Measurements from ENCODE around the gene NOPCHAP1. TPM values are rescaled to one million over a fixed set of nuclear protein-coding genes. Genes with fewer than 3 reads are reported as not detected.

NOPCHAP1 gene
- total RNA-seq, 1 experiment from 2014 or later, result 49.3 TPM

GRCh38 chr12:104994336-104994735 is 8.2 kb downstream of the NOPCHAP1 start:
- Histone ChIP-seq H3K27ac (ENCODE audit: insufficient read length, low read depth, low read length) (no peak overlapping the region), H3K14ac (ENCODE audit: insufficient read depth, low read length) (no peak overlapping the region), H3K9me3 (ENCODE audit: control insufficient read depth, low read depth, low read length) (no peaks in the 10 kb centered on the region), H2BK12ac (ENCODE audit: insufficient read length, low read depth, low read length) (no peak overlapping the region), H2AK5ac (ENCODE audit: insufficient read length, low read length) (no peak overlapping the region), H2BK120ac (ENCODE audit: low read depth, low read length, poor library complexity, severe bottlenecking) (no peak overlapping the region), H3T11ph (ENCODE audit: low read length) (no peak overlapping the region), H3K4ac (ENCODE audit: low read depth, low read length) (no peak overlapping the region), H3K4me1 (ENCODE audit: insufficient read depth, low read length) (no peaks in the 10 kb centered on the region), H4K91ac (ENCODE audit: insufficient read length, low read depth, low read length) (no peak overlapping the region), H2BK5ac (ENCODE audit: insufficient read length, low read length) (no peak overlapping the region), H2AFZ (ENCODE audit: low read length) (no peak overlapping the region), H3K23me2 (ENCODE audit: insufficient read length, low read depth, low read length, poor library complexity, severe bottlenecking) (no peaks in the 10 kb centered on the region), H3K18ac (ENCODE audit: insufficient read length, low read depth, low read length) (no peak overlapping the region), H3K56ac (ENCODE audit: insufficient read length, low read depth, low read length) (no peak overlapping the region), H3K4me2 (ENCODE audit: insufficient read depth, insufficient read length, low read length) (no peak overlapping the region), H3K27me3 (ENCODE audit: insufficient read depth, low read length) (no peaks in the 10 kb centered on the region), H2BK15ac (ENCODE audit: low read depth, low read length) (no peak overlapping the region), H3K9ac (ENCODE audit: extremely low read depth, insufficient read length, low read length) (no peak overlapping the region), H4K20me1 (ENCODE audit: control insufficient read depth, insufficient read depth, insufficient read length) (no peaks in the 10 kb centered on the region), H3K79me2 (ENCODE audit: insufficient read depth, low read length) (peaks cover 2% of the 10 kb centered on the region; the same call in 1 of the 2 replicates), H4K5ac (ENCODE audit: insufficient read length, low read depth, low read length) (no peak overlapping the region), H3K23ac (ENCODE audit: insufficient read length, low read depth, low read length) (no peak overlapping the region), H2BK20ac (ENCODE audit: low read depth, low read length, poor library complexity, severe bottlenecking) (no peak overlapping the region), H4K8ac (replicated peaks; ENCODE audit: insufficient read length, low read depth, low read length) (no peak overlapping the region), H3K79me1 (ENCODE audit: insufficient read depth, low read depth, low read length, poor library complexity, severe bottlenecking) (no peaks in the 10 kb centered on the region)
- Mint-ChIP-seq H3K4me1 (peaks cover 0 to 3% of the 10 kb centered on the region in 2 experiments; a peak in 1 of 4 replicates), H3K4me3 (no peak overlapping the region), H3K27ac (no peak overlapping the region), H3K36me3 (ENCODE audit: insufficient read depth in 1 of 3, low read depth in 3 of 3) (peaks cover 51 to 91% (median 88%) of the 10 kb centered on the region in 3 experiments), H3K9me3 (no peaks in the 10 kb centered on the region), H3K27me3 (ENCODE audit: low read depth) (no peaks in the 10 kb centered on the region)
- DNase-seq, result no peak
- no CpG with 5 or more reads among the region's 3 CpGs for WGBS (ENCODE audit: extremely low coverage, insufficient read length, low lambda C conversion rate)
- TF ChIP-seq, protein P1, sequence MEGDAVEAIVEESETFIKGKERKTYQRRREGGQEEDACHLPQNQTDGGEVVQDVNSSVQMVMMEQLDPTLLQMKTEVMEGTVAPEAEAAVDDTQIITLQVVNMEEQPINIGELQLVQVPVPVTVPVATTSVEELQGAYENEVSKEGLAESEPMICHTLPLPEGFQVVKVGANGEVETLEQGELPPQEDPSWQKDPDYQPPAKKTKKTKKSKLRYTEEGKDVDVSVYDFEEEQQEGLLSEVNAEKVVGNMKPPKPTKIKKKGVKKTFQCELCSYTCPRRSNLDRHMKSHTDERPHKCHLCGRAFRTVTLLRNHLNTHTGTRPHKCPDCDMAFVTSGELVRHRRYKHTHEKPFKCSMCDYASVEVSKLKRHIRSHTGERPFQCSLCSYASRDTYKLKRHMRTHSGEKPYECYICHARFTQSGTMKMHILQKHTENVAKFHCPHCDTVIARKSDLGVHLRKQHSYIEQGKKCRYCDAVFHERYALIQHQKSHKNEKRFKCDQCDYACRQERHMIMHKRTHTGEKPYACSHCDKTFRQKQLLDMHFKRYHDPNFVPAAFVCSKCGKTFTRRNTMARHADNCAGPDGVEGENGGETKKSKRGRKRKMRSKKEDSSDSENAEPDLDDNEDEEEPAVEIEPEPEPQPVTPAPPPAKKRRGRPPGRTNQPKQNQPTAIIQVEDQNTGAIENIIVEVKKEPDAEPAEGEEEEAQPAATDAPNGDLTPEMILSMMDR (conservative IDR thresholded peaks at IDR 0.05), result no peak

Measured in H9 (cell line).